CD4-positive, alpha-beta T cell treated with Interleukin-21 for 1 hour (primary cell): ENCODE measurements around the gene ADAM15.
A peak's percentile ranks its signal among the peaks of the same experiment; 100 is the strongest.

ENCODE experiments used
- DNase-seq: peaks from one replicate; pipeline ENCODE4 v3.0.0-alpha.2; 2020

ADAM15 gene

GRCh38 chr1:155073377-155074242 is 22.5 kb downstream of the ADAM15 start:
- no peak for DNase-seq

GRCh38 chr1:155075535-155075934 is 24.4 kb downstream of the ADAM15 start:
- DNase-seq, result no peak

- no peak for DNase-seq
Measured at GRCh38 chr1:155076371-155076770, 25.3 kb downstream of the ADAM15 start.

- no peak for DNase-seq
Measured at GRCh38 chr1:155077346-155077745, 26.2 kb downstream of the ADAM15 start.

GRCh38 chr1:155077758-155078445 is 26.8 kb downstream of the ADAM15 start:
- no peak for DNase-seq

GRCh38 chr1:155078469-155079209 is 27.5 kb downstream of the ADAM15 start, which contains the start of gene EFNA3:
TSS of gene EFNA3 (plus strand) at chr1:155078837. CDS start at chr1:155078942, 105 bp downstream.
- DNase-seq, result peak; percentile 76

- DNase-seq, result no peak
Measured at GRCh38 chr1:155079210-155079486, 28.0 kb downstream of the ADAM15 start.

- no peak for DNase-seq
Measured at GRCh38 chr1:155079487-155080311, 28.6 kb downstream of the ADAM15 start.

- DNase-seq, result peak; percentile 46
Measured at GRCh38 chr1:155080312-155081228, 29.5 kb downstream of the ADAM15 start.

- no peak for DNase-seq
Measured at GRCh38 chr1:155081472-155082300, 30.6 kb downstream of the ADAM15 start.

- DNase-seq, result no peak
Measured at GRCh38 chr1:155082301-155083051, 31.4 kb downstream of the ADAM15 start.

- DNase-seq, result no peak
Measured at GRCh38 chr1:155083052-155083541, 32.0 kb downstream of the ADAM15 start.

- DNase-seq, result no peak
Measured at GRCh38 chr1:155083865-155084721, 33.0 kb downstream of the ADAM15 start.

GRCh38 chr1:155084722-155085503 is 33.8 kb downstream of the ADAM15 start:
- DNase-seq, result peak; percentile 93

GRCh38 chr1:155085504-155086127 is 34.5 kb downstream of the ADAM15 start:
- DNase-seq, result peak; percentile 73

- peak; percentile 82 for DNase-seq
Measured at GRCh38 chr1:155086128-155086741, 35.1 kb downstream of the ADAM15 start.
